Loucy (cell line): ENCODE measurements around the gene PAQR3.

Experiments
- EZH2phosphoT487 ChIP-seq: fragments of 200-600 bp; IDR thresholded peaks from 2 replicates; pipeline ENCODE4 v1.6.1; 2018; ENCODE audit warnings: antibody characterized with exemption, mild to moderate bottlenecking, moderate library complexity, borderline replicate concordance
- TF ChIP-seq, protein P1 (sequence below): fragments of 200-600 bp; sonication (generic); conservative IDR thresholded peaks from 2 replicates; pipeline ENCODE4 v1.5.1; 2014; ENCODE audit warnings: mild to moderate bottlenecking, antibody characterized with exemption, low read length

DNA sequence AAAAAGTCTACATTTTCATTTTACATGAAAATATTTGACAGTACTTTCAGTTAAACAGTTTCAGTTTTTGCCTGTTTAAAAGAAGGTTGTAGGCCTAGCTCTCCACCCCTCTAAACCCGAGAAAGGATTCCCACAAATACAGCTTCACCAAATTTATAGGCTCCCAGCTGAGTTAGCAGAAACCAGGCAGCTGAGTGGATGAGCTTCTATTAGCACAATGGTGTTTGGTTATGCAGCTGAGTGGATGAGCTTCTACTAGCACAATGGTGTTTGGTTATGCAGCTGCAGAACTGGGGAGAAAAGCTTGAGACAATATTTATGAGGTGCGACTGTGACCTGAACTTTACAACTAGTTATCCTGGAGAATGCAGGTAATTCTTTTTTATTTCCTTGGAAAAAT, 36.6 kb upstream of the PAQR3 start:
- TF ChIP-seq, protein P1, sequence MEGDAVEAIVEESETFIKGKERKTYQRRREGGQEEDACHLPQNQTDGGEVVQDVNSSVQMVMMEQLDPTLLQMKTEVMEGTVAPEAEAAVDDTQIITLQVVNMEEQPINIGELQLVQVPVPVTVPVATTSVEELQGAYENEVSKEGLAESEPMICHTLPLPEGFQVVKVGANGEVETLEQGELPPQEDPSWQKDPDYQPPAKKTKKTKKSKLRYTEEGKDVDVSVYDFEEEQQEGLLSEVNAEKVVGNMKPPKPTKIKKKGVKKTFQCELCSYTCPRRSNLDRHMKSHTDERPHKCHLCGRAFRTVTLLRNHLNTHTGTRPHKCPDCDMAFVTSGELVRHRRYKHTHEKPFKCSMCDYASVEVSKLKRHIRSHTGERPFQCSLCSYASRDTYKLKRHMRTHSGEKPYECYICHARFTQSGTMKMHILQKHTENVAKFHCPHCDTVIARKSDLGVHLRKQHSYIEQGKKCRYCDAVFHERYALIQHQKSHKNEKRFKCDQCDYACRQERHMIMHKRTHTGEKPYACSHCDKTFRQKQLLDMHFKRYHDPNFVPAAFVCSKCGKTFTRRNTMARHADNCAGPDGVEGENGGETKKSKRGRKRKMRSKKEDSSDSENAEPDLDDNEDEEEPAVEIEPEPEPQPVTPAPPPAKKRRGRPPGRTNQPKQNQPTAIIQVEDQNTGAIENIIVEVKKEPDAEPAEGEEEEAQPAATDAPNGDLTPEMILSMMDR, result no peak
- TF ChIP-seq EZH2phosphoT487, result no peak
